Tibial nerve (tissue), 4 donors: Measurements from ENCODE around the gene ASB10.

Experiments
- EP300 ChIP-seq, 2 donors: sonication (generic); formaldehyde crosslinking; IDR thresholded peaks; one replicate each; pipeline ENCODE4 v1.6.1; 2017; ENCODE audit warnings: antibody characterized with exemption in 2 of 2, mild to moderate bottlenecking in 1 of 2
- POLR2A ChIP-seq, 2 donors: fragments of 450-650 bp; IDR thresholded peaks; one replicate each; pipeline ENCODE4 v1.6.1; 2017; ENCODE audit warnings: antibody characterized with exemption in 2 of 2, mild to moderate bottlenecking in 2 of 2, moderate library complexity in 2 of 2
- TF ChIP-seq, protein P1 (sequence below), 5 experiments: fragments of 200-600 bp in 3 of 5; fragments of 450-650 bp in 2 of 5; sonication (generic) in 3 of 5; IDR thresholded peaks; one replicate each; pipeline ENCODE4 v1.5.1; 2016 to 2019; ENCODE audit warnings: antibody characterized with exemption in 5 of 5, mild to moderate bottlenecking in 3 of 5, moderate library complexity in 2 of 5

DNA sequence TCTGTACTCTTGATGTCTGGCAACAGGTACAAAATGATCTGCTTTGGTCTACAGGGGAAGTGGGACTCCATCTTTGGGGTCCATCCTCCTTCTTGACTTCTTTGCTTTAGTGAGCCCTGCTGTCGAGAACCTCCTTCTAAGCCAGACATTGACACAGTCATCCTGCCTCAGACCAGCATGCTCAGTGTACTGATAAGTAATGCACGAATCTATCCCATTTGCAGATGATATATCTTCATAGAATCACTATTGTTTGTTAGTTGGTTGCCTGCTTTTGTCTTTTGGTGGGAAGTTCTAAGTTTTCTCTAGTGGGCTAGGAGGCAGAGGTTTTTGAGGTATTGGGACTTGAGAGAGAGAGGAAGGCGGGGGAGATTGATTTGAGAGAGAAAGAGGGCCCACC is 14.3 kb upstream of the ASB10 start:
- TF ChIP-seq, protein P1, sequence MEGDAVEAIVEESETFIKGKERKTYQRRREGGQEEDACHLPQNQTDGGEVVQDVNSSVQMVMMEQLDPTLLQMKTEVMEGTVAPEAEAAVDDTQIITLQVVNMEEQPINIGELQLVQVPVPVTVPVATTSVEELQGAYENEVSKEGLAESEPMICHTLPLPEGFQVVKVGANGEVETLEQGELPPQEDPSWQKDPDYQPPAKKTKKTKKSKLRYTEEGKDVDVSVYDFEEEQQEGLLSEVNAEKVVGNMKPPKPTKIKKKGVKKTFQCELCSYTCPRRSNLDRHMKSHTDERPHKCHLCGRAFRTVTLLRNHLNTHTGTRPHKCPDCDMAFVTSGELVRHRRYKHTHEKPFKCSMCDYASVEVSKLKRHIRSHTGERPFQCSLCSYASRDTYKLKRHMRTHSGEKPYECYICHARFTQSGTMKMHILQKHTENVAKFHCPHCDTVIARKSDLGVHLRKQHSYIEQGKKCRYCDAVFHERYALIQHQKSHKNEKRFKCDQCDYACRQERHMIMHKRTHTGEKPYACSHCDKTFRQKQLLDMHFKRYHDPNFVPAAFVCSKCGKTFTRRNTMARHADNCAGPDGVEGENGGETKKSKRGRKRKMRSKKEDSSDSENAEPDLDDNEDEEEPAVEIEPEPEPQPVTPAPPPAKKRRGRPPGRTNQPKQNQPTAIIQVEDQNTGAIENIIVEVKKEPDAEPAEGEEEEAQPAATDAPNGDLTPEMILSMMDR (IDR thresholded peaks at IDR 0.05): no peak
- TF ChIP-seq POLR2A (IDR thresholded peaks at IDR 0.05): no peak
- TF ChIP-seq EP300 (IDR thresholded peaks at IDR 0.05): no peak
